WTC11 (cell line): ENCODE results near the gene HPX.

Experiments used
- ETV6 ChIP-seq: sonication (generic); formaldehyde crosslinking; IDR thresholded peaks from 2 replicates; pipeline ENCODE4 v1.8.1; 2022; ENCODE audit warnings: mild to moderate bottlenecking, missing genetic modification reagents
- IRF1 ChIP-seq: sonication (generic); formaldehyde crosslinking; IDR thresholded peaks from 2 replicates; pipeline ENCODE4 v1.8.0; 2023; ENCODE audit warnings: missing genetic modification reagents

- no peak for TF ChIP-seq IRF1 (CRISPR knock-in tag)
- TF ChIP-seq ETV6 (CRISPR knock-in tag), result no peak
These were observed 25.9 kb downstream of the HPX start for GRCh38 chr11:6414874-6415328.
